ENCODE data around the gene UNC13B.
"Not testable (repeated sequence)": the region's sequence is repeated elsewhere in the genome, so short reads cannot be mapped to it uniquely, and the experiment has no call there.

Gene UNC13B

DNA sequence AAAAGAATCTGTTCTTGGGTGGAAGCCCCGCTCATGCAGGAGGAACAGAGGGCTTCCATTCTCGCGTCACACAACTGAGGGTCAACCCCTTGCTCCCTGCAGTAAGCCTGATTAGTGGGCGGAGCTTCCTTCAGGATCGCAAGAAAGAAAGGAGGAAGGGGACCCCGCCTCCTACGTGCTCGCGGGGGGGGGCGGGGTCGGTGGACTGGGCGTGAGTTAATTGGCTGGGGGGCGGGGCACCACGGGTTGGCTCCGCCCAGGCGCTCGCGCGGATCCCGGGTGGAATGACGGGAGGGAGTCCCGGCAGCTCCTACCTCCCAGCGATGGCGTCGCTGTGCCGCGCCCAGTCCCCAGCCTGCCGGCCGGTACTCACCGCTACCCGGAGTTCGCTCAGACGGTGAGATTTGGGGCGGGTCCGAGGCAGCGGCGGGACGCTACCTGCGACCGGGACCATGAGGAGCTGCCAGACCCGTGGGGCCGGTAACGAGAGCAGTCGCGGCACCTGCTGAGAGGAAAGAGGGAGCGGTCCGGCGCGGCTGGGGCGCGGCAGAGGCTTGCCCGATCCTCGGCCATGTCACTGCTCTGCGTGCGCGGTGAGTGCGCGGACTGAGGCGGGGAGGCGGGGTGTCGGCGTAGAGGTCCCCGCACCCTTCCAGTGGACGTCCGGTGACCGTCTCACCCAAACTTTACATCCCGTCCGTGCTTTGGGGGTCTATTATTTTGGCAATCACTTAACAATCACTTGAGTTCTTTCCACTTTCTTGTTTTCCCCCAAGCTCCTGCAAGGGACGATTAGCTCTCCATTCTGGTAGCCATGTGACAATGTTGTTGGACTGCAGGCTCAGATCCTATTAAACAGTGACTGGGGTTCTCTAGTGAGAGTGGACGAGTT lies at the start of gene UNC13B:
TSS of gene UNC13B (plus strand) at position 297 of the 892 bp plus-strand sequence. CDS start at position 572, 275 bp downstream.
- DNase-seq (ENCODE audit: low read depth, low spot score) = peak; percentile 73

DNA sequence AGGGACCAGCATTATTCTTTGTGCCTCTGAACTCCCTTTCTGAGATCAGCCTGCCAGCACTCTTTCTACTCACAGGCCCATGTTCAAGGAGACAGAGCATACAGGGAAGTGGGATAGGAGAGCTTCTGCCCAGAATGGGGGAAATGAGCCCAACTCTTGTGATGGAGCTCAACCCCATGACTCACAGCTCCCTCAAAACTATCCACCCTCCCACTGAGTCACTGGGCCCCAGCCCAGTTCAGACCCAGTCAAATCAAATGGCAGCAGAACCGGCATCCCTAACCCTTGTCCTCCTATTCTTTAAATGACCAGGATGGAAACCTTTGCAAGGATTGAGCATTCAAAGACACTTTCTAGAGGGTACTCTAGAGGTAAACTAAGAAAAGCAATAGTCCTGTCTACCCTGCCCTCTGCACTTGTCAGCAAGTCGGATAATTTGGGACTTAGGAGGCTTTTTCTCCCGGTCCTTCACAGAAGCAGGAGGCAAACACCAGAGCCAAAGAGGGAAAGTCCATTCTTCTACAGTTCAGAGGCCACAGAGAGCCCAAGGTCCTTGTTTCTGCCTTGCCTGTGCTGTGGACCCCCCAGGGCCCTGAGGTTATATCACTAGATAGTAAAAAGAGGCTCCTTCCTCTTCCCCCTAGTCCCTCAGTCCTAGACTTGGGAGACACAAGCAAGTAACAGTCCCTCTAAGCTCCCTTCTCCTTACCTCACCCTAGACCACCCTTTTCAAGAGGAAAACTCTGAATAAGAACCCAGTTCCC lies 49.4 kb upstream of the UNC13B start:
- DNase-seq (ENCODE audit: low read depth, low spot score) = no peak

DNA sequence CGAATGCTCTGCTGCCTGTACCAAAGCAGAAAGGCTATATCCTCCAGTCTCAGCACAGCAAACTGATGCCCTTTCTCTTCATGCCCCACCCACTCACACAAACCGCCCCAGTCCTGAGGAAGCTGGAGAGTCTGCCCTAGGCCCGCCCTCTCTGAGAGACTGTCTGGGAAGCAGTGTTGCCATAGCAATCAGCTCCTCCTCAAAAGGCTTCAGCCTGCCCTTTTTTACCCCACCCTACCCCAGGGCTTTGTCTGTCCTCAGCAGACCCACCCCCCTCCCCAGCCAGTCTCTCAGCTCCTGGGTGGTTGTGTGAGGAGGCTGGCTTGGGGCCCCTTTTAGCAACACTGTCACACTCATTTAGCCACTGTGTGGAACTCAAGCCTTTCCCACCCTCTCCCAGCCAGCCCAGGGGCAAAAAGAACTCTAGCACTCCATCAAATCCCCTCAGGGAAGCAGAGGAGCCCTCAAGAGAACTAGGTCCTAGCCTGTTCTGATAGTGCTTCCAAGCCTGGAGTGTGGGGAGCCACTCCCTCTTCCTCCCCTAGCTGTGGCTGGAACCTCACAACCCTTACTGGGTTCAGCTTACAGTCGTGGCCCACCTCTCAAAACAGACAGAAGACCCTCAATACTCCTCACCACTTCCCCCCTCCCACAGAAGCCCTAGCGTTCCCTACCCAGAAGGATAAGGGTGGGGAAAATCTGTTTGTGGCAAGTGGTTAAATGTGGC lies 47.5 kb upstream of the UNC13B start:
- DNase-seq (ENCODE audit: low read depth, low spot score) = no peak

DNA sequence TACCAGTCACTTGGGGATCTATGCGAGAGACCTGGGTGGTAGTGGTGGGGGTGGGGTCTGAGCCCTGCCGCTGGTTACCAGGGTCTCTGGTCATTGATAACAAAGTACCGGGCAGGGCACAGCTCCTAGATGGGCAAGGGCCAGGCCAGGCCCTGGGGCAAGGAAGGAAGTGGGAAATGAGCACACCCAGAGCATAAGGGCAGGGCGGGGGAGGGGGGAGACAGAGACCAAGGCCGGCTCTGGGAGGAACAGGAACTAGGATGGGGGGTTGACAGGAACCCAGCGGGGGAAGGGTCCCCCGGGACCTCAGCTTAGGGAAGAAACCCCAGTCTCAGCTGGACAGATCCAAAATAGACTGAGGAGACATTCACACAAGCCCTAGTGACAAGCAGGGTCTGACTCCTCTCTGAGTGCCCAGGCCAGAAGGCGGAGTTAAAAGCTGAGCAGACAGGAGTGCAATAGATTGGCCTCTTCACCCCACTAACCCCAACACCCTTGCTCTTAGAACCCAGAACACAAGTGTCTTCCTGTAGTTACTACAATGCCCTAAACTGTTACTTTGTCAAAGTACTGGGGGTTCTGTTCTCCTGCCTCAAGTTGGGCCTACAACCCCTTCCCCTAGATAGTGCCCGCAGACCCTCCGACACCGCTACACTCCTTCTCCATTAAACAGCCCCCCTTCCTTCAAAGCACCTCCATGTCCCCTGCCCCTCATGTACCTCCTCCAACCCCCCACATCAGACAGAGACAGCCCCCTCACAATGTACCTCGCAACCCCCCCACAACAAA lies 46.8 kb upstream of the UNC13B start:
- no peak for DNase-seq (ENCODE audit: low read depth, low spot score)

DNA sequence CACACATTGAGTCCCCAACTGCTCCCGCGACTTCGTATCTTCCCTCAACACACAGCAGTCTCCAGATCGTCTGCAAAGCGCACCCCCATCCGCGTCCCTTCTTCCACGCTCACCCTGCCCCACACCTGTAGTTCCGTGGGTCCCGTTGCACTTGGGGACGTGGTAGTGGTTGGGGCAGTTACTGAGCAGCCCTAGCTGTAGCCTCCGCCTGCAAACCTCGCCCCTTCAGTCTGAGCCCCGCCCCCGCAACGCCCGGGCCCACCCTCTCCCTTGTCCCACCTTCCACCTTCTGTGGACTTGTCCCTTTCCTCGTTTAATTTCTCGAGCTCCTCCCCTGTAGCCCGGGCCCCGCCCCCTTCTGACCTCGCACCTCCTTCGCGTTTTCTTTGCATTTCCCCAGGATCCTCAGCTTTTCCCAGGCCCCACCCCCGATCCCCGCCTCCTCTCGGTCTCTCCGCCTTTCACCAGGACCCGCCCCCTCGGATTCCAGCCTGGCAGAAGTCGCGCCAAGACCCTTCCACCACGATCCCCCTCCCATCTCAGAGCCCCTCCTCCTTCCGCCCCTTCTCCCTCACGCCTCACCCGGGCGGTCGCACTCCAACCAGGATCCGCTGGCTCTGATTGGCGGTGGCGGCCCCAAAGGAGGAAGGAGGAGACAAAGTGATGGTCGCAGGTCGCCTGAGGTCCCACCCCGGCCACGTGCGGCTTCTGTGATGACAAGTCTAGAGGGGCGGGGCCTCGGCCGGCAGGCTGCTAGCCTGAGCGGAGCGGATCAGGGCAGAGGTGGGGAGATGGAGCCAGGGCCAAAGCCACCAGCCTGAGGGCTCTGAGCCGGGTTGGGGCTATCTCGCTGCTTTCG lies 45.9 kb upstream of the UNC13B start, which contains the start of gene ATOSB:
TSS of gene ATOSB (minus strand) at position 183 of the 859 bp plus-strand sequence. CDS start 7,588 bp downstream, outside the sequence.
- DNase-seq (ENCODE audit: low read depth, low spot score) = peak; percentile 90

DNA sequence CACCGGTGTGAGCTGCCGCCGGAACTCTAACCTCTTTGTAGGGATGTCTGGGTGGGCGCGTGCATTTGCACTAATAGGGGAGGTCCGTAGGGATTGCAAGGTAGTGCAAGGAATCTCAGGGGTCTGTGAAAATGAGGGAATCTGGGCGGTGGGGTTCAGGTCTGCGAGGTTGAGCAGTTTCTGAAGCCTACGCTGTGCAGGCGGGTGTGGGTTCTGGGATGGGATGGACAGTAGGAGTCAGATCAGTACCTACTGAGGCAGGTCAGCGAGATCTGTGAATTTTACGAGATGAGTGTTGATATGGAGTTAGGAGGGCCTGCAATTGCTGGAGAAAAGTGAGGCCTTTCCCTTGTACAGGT lies 45.3 kb upstream of the UNC13B start:
- no peak for DNase-seq (ENCODE audit: low read depth, low spot score)

DNA sequence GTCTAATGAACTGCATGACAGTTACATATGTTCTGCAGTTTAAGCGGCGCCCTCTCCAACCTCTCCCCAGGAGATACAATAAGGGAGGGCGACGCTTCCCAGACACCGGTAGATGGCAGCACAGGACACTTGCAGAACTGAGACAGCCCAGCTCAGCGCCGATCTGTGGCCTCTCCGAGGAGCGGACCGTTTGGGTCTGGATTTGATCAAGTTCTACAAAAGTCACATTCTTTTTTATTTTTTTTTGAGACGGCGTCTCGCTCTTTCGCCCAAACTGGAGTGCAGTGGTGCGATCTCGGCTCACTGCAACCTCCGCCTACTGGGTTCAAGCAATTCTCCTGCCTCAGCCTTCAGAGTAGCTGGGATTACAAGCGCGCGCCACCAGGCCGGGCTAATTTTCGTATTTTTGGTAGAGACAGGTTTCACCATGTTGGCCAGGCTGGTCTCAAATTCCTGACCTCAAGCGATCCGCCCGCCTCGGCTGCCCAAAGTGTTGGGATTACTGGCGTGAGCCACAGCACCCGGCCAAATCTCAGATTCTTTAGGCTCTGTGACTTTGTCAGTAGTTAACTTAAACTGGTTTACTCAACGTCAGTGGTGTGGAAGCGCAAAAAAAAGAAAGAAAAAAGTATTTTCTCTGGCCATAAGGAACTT lies 44.8 kb upstream of the UNC13B start:
- no peak for DNase-seq (ENCODE audit: low read depth, low spot score)

DNA sequence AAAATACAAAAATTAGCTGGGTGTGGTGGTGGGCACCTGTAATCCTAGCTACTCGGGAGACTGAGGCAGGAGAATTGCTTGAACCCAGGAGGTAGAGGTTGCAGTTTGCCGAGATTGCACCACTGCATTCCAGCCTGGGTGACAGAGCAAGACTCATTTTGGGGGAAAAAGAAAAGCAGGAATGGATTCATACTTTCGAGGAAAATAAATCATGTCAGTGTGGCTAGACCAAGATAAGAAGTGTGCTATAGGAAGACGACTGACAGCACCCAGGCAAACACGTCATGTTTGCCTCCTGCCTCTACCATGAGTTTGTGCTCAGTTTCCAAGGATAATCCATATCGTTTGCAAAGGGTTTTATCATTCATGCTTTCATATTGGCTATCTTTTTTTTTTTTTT lies 26.9 kb upstream of the UNC13B start:
- no peak for DNase-seq (ENCODE audit: low read depth, low spot score)

DNA sequence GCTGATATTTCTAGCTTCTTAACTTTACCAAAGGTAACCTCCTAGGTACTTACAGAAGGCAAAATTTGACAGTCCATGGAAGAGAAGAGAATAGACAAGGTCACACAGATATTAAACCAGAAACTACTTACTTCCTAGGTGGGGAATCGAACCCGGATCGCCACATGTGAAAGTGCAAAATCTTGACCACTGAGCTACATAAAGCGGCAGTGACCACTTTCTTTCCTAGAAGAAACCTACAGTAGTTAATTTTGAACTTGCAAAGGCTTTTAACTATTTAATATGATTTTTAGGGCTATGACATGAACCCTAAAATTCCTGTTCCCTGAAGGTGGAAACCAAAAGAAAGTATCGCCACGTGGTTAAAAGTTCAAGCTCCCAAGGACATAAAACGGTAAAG lies 25.8 kb upstream of the UNC13B start:
- DNase-seq (ENCODE audit: low read depth, low spot score) = no peak

DNA sequence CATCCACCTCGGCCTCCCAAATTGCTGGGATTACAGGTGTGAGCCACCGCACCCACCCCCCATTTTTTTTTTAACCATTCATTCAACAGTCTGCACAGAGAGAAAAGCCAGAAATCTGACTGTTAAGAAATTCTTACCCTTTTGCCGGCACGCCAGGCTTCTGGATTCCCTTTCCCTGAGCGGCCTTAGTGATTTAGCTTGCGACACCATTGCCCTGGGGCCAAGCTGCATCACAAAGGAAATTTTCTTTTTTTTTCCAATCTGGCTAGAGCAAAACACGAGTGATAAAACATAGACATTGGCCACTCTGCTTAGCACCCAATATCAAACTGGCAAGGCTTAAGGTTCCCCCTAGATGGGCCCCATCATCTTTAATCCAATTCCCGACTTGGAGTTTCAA lies 24.9 kb upstream of the UNC13B start:
- no peak for DNase-seq (ENCODE audit: low read depth, low spot score)

DNA sequence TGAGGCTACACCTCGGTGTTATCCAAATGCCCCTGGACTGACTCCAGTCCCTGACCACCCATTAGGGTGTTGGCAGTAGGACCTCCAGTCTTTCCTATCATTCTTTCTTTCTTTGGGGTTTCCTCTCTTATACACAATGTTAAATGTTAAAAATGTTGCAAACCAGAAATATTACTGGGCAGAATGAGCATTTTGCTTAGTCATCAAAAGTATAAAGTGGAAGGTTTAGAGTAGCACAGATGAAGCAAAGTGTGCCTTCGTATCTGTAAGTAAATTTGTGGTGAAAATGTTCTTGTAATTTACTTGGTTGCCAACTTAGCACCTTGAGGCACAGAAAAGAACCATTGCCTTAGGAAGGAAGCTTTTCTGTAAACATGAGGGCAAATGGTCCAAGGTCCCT lies 21.7 kb upstream of the UNC13B start:
- no peak for DNase-seq (ENCODE audit: low read depth, low spot score)

DNA sequence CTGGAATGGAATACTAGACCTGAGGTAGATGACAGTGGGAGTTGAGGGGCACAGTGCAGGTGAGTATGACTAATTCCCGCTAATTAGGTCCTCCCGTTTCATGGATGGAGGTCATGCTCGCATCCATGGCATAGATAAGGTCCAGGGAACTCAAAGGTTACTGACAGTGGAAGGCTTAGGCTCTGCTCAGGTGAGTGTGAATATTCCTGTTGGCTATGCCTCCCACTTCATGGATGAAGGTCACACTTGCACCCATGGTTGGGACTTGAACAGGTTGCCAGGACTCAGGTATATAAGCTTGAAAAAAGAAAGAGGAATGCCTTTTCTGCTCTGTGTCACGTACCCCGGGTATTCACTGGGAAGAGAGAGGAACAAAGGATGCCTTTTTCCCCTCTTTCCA lies 19.8 kb upstream of the UNC13B start:
- DNase-seq (ENCODE audit: low read depth, low spot score) = no peak

DNA sequence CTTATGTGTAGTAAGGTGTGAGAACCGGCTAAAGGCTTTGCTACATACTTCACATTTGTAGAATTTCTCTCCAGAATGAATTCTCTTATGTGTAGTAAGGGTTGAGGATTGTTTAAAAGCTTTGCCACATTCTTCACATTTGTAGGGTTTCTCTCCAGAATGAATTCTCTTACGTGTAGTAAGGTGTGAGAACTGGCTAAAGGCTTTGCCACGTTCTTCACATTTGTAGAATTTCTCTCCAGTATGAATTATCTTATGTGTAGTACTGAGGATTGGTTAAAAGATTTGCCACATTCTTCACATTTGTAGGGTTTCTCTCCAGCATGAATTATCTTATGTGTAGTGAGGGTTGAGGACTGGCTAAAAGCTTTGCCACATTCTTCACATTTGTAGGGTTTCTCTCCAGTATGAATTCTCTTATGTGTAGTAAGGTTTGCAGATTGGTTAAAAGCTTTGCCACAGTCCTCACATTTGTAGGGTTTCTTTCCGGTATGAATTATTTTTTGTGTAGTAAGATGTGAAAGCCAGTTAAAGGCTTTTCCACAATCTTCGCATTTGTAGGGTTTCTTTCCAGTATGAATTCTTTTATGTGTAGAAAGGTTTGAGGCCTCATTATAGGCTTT lies 13.8 kb upstream of the UNC13B start:
- DNase-seq (ENCODE audit: low read depth, low spot score) = not testable (repeated sequence)

DNA sequence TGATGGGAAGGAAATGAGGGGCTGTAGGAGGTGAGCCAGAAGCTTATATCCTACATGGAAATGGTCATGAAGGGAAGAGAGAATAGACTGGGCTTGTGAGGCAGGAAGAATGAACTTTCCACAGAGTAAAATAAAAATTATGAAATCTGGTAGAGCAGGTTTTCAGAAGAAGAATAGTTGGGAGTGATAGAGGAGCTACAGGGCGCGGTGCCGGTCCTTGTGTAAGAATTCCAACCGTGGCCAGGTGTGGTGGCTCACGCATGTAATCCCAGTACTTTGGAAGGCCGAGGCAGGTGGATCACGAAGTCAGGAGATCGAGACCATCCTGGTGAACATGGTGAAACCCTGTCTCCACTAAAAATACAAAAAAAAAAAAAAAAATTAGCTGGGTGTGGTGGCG lies 8.9 kb upstream of the UNC13B start:
- no peak for DNase-seq (ENCODE audit: low read depth, low spot score)

DNA sequence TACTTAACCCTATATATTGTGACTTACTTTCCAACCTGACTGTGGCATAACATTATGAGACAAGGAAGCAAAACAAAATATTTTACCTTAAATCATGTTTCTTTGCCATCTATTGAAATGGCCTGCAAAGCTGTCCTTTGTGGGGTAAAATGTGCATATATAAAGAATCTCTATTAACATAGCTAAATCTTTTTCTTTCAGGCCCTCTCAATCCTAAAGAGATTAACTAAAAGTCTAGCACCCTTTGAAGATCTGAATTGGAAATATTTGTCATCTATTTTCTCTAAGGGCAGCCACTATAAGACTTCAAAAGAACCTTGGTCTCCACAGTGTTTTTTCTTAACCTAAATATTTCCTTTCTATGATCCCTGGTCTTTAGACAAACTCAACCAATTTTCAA lies 5.0 kb upstream of the UNC13B start:
- DNase-seq (ENCODE audit: low read depth, low spot score) = no peak

DNA sequence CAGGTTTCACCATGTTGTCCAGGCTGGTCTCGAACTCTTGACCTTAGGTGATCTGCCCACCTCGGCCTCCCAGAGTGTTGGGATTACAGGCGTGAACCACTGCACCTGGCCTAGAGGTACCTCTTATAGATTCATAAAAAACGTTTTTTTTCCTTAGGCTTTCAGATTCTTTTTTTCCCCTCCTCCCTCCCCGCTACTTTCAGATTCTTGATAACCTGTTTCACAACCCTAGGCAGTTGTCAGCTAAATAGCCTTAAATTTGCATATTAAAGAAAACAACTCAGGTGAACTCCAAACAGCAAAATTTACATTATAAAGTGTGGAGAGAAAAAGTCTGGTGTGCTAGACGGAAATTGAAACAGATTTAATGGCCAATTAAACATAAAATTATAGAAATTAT lies 4.0 kb upstream of the UNC13B start:
- not testable (repeated sequence) for DNase-seq (ENCODE audit: low read depth, low spot score)

DNA sequence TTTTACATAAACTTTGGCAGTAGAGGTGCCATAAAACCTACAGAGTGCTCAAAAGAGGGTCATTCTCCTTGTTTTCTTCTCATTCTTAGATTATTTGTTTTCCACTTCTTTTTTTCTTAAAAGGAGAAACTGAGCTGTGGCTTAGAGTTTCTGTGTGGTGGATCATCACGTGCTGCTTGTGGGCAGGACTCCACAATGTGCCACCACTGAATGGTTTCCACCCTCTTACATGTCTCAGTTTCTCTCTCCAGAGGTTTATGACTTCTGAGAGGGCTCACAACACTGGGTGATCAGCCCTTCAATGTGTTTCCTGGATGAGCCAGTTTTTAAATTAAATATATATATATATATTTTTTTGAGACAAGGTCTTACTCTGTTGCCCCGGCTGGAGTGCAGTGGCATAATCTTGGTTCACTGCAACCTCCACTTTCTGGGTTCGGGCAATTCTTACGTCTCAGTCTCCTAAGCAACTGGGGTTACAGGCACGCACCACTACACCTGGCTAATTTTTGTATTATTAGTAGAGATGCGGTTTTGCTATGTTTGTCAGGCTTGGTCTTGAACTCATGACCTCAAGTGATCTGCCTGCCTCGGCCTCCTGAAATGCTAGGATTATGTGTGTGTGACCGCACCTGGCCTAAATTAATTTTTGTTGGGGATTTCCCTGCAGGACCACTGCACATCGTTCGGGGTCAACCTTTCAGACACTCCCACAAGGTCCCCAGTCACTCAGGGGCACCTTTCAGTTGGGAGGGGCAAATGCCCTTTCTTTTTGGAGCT lies 3.1 kb upstream of the UNC13B start:
- no peak for DNase-seq (ENCODE audit: low read depth, low spot score)

DNA sequence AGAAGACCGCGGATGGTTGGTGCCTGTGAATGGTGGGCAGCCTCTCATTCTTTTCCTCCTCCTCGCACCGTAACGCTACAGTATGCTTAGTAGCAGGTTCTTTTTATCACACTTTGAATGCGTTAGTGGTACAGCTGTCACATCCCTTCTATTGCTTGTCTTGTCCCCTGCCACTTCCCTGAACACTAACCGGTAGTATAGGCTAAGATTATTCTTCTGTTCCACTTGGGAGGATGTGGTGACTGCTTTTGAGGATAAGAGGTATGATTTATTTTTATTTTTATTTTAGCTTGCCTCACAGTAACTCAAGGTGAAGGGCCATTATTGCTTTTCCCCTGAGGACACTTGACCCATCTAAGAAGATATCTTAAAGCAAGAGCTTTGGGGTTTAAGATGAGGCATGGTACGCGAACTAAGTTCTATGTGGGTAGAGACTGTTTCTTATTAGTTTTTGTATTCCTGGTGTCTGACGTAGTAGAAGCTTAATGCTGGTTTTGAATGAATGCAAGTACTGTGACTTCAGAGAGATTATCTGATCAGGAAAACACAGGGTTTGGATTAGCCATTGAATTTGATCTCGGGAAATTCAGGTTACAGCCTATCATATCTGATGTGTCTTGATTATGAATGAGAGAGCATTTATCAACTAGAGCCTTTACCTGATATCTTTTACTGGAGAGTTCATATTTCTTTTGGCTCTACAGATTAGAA lies 951 bp downstream of the UNC13B start:
- DNase-seq (ENCODE audit: low read depth, low spot score) = no peak

All from iPS DF 19.7 (cell line).